IMR-90 (cell line): ENCODE data around the gene DNAJC17.

ENCODE experiments used
- BHLHE40 ChIP-seq: fragments of 150-350 bp; IDR thresholded peaks from 2 replicates; pipeline ENCODE4 v1.6.1; 2016; ENCODE audit warnings: mild to moderate bottlenecking, low read depth, low read length
- CEBPB ChIP-seq: IDR thresholded peaks from 2 replicates; pipeline ENCODE4 v1.6.1; 2012; ENCODE audit warnings: low read depth, low read length, improper control_type of control experiment
- MAZ ChIP-seq: IDR thresholded peaks from 2 replicates; pipeline ENCODE4 v1.6.1; 2012; ENCODE audit warnings: low read depth, mild to moderate bottlenecking, low read length, improper control_type of control experiment, moderate library complexity, borderline replicate concordance
- NFE2L2 ChIP-seq: fragments of 150-350 bp; IDR thresholded peaks from 2 replicates; pipeline ENCODE4 v1.6.1; 2016; ENCODE audit warnings: low read depth, mild to moderate bottlenecking, low read length
- POLR2A ChIP-seq: IDR thresholded peaks from 2 replicates; pipeline ENCODE4 v1.6.1; 2012; ENCODE audit warnings: mild to moderate bottlenecking, low read depth, low read length
- RCOR1 ChIP-seq: IDR thresholded peaks from 2 replicates; pipeline ENCODE4 v1.6.1; 2012; ENCODE audit warnings: mild to moderate bottlenecking, low read length, improper control_type of control experiment; ENCODE audit not compliant: insufficient replicate concordance
- RFX5 ChIP-seq: IDR thresholded peaks from 2 replicates; pipeline ENCODE4 v1.8.0; 2012; ENCODE audit warnings: low read depth, mild to moderate bottlenecking, low read length, moderate library complexity
- SMC3 ChIP-seq: fragments of 150-350 bp; IDR thresholded peaks from 2 replicates; pipeline ENCODE4 v1.6.1; 2016; ENCODE audit warnings: low read depth, mild to moderate bottlenecking, antibody characterized with exemption, low read length, moderate library complexity
- TF ChIP-seq, protein P1 (sequence below): conservative IDR thresholded peaks from 2 replicates; pipeline ENCODE4 v1.5.1; 2012; ENCODE audit warnings: mild to moderate bottlenecking, low read depth, low read length, improper control_type of control experiment

DNA sequence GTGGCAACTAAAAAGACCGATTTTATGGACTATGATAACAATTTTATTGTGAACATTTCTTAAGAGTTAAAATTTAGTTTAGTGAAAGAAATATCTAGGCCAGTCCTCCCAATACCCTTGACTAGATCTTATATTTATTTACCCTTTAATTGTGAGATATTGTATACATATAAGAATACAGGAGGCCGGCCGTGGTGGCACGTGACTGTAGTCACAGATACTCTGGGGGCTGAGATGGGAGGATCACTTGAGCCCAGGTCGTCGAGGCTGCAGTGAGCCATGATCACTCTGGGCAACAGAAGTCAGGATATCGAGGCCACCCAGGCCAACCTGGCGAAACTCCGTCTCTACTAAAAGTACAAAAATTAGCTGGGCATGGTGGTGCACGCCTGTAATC, 51.5 kb downstream of the DNAJC17 start:
- TF ChIP-seq MAZ (no peak), RCOR1 (no peak), POLR2A (no peak), SMC3 (no peak), NFE2L2 (no peak), BHLHE40 (no peak), CEBPB (no peak), RFX5 (no peak)
- TF ChIP-seq, protein P1, sequence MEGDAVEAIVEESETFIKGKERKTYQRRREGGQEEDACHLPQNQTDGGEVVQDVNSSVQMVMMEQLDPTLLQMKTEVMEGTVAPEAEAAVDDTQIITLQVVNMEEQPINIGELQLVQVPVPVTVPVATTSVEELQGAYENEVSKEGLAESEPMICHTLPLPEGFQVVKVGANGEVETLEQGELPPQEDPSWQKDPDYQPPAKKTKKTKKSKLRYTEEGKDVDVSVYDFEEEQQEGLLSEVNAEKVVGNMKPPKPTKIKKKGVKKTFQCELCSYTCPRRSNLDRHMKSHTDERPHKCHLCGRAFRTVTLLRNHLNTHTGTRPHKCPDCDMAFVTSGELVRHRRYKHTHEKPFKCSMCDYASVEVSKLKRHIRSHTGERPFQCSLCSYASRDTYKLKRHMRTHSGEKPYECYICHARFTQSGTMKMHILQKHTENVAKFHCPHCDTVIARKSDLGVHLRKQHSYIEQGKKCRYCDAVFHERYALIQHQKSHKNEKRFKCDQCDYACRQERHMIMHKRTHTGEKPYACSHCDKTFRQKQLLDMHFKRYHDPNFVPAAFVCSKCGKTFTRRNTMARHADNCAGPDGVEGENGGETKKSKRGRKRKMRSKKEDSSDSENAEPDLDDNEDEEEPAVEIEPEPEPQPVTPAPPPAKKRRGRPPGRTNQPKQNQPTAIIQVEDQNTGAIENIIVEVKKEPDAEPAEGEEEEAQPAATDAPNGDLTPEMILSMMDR = no peak
